Measurements from ENCODE around the gene CTRB1. TPM values are rescaled to one million over a fixed set of nuclear protein-coding genes. Genes with fewer than 3 reads are reported as not detected.

The CTRB1 gene
- total and polyA plus RNA-seq, 8 donors, result 14,339 to 37,242 (median 26,434) TPM

- H3K4me3 ChIP-seq, result no peak overlapping the region
- H3K36me3 ChIP-seq, result no peaks in the 10 kb centered on the region
- no peaks in the 10 kb centered on the region for H3K27me3 ChIP-seq
- TF ChIP-seq, protein P1, sequence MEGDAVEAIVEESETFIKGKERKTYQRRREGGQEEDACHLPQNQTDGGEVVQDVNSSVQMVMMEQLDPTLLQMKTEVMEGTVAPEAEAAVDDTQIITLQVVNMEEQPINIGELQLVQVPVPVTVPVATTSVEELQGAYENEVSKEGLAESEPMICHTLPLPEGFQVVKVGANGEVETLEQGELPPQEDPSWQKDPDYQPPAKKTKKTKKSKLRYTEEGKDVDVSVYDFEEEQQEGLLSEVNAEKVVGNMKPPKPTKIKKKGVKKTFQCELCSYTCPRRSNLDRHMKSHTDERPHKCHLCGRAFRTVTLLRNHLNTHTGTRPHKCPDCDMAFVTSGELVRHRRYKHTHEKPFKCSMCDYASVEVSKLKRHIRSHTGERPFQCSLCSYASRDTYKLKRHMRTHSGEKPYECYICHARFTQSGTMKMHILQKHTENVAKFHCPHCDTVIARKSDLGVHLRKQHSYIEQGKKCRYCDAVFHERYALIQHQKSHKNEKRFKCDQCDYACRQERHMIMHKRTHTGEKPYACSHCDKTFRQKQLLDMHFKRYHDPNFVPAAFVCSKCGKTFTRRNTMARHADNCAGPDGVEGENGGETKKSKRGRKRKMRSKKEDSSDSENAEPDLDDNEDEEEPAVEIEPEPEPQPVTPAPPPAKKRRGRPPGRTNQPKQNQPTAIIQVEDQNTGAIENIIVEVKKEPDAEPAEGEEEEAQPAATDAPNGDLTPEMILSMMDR (IDR thresholded peaks at IDR 0.05), result no peak
- no peaks in the 10 kb centered on the region for H3K9me3 ChIP-seq
- intact Hi-C loops (cut with DNase I), result no loop called here
- peaks cover 17 to 26% (median 24%) of the 10 kb centered on the region in 3 donors for H3K4me1 ChIP-seq
- 82 to 83% methylated on average over 14 of the region's 14 CpGs for WGBS, 2 donors
- no peak for FAIRE-seq
- H3K27ac ChIP-seq, result no peak overlapping the region
- no peak for ATAC-seq
- DNase-seq, result peak in 4 of 6 donors; percentile 44 to 87 (median 71)
Measured at GRCh38 chr16:75262104-75262799, 43.5 kb downstream of the CTRB1 start.

DNA sequence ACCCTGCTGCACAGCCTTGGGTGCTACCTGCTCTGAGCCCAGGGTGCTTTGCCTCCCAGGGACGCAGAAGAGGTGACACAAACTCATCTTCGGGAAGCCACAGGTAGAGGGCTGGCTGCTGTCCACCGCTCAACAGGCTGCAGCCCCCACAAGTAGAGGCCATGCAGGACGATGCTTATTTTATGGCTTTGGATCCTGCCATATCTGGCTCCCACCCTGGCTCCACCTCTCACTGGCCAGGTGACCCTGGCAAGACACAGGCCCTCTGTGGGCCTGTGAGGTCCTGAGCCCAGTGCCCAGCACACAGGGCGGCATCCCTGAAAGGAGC, 44.0 kb downstream of the CTRB1 start:
- TF ChIP-seq, protein P1 (IDR thresholded peaks at IDR 0.05), result no peak
- H3K4me1 ChIP-seq, result peaks cover 17 to 26% (median 26%) of the 10 kb centered on the region in 3 donors
- H3K27me3 ChIP-seq, result no peaks in the 10 kb centered on the region
- no peaks in the 10 kb centered on the region for H3K9me3 ChIP-seq
- no peak overlapping the region for H3K4me3 ChIP-seq
- FAIRE-seq, result no peak
- no peak overlapping the region for H3K27ac ChIP-seq
- no peaks in the 10 kb centered on the region for H3K36me3 ChIP-seq
- DNase-seq, result peak in 1 of 6 donors; percentile 44
- no peak for ATAC-seq
- intact Hi-C loops (cut with DNase I), result no loop called here
- 80 to 81% methylated on average over 5 of the region's 5 CpGs for WGBS, 2 donors

DNA sequence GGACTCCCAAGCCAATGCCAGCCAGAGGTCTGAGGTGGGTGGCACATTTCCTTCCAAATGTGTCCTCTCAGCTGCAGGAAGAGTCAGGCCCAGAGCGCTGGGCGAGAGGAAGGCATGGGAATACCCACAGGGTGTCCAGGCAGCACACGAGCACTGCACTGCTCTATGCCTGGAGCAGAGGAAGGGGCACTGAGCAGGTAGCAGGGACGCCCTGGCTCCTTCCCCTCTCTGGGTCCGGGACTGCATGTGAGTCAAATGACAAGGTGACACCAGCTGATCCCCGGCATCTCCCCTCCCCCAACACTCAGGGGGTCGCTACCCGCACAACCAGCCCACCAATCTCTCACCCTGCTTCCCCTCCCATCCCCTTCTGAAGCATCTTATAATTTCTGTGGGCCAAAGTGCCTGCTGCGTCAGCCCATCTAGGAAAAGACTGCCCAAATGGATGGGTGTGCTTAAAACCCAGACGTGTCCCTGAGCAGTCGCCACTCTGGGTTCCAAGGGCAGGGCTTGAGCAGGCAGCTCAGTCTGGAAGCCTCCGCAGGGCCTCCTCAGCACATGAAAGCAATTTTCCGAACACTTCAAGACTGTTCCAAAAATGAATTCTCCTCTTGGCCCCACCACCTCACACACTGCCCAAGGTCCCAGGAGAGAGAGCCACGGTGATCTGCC, 44.6 kb downstream of the CTRB1 start:
- intact Hi-C loops (cut with DNase I), result no loop called here
- Histone ChIP-seq H3K36me3 (no peaks in the 10 kb centered on the region), H3K27me3 (no peaks in the 10 kb centered on the region), H3K4me1 (peaks cover 17 to 31% (median 30%) of the 10 kb centered on the region in 3 donors), H3K4me3 (peak overlapping the region in 2 of 4 donors; percentile 75 to 96), H3K27ac (no peak overlapping the region), H3K9me3 (no peaks in the 10 kb centered on the region)
- FAIRE-seq (no peak), ATAC-seq (no peak), DNase-seq (peak in 1 of 6 donors; percentile 72)
- WGBS, 2 donors, result 72 to 87% methylated on average over 14 of the region's 14 CpGs
- TF ChIP-seq, protein P1 (IDR thresholded peaks at IDR 0.05), result no peak

DNA sequence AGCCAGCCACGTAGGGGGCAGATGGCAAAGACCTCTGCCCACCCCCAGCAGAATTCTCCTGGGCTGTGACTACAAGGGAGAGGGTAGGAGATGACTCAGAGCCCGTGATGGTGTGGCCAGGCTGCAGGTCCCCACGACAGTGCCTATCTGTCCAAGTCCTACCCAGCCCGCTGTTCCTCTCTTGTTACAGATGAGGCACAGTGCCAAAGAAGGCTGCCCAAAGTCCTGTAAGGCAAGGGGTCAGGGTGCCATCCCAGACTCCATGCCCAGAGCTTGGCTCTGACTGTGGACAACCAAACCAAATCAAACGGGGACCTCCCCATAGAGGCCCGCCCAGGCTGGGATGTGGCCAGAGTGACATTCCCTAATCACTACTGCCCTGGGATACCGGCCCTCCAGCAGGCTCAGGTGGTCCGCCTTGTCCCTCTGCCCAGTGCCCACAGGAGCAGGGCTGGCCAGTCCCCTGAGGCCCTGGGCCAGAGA, 45.2 kb downstream of the CTRB1 start:
- Histone ChIP-seq H3K36me3 (no peaks in the 10 kb centered on the region), H3K27ac (peak overlapping the region in 2 of 4 donors; percentile 80 to 90), H3K4me1 (peaks cover 17 to 31% (median 30%) of the 10 kb centered on the region in 3 donors), H3K4me3 (peak overlapping the region in 2 of 4 donors; percentile 75 to 96), H3K9me3 (no peaks in the 10 kb centered on the region), H3K27me3 (no peaks in the 10 kb centered on the region)
- WGBS, 2 donors, result 23 to 35% methylated on average over 8 of the region's 8 CpGs
- peak in 4 of 6 donors; percentile 36 to 74 (median 49) for DNase-seq
- intact Hi-C loops (cut with DNase I), result no loop called here
- TF ChIP-seq, protein P1 (IDR thresholded peaks at IDR 0.05), result no peak
- FAIRE-seq, result no peak
- peak; percentile 2 to 13 (median 6) for ATAC-seq
